Activated CD4-positive, alpha-beta memory T cell treated with anti-CD3 and anti-CD28 coated beads for 36 hours (primary cell): ENCODE measurements around the gene TNFAIP8L1. TPM values are rescaled to one million over a fixed set of nuclear protein-coding genes. Genes with fewer than 3 reads are reported as not detected.

ENCODE experiments used
- CTCF ChIA-PET: fragments of 350-600 bp; sonication (Branson Sonifier 250); formaldehyde crosslinking; loops from one replicate; lab custom pipeline; 2021; ENCODE audit warnings: antibody characterized with exemption, inconsistent platforms; lab: Charles Lee
- POLR2A ChIA-PET: fragments of 350-600 bp; sonication (Branson Sonifier 250); formaldehyde crosslinking; loops from one replicate; lab custom pipeline; 2021; ENCODE audit warnings: antibody characterized with exemption; lab: Charles Lee
- DNase-seq: peaks from one replicate; pipeline ENCODE4 v3.0.0-alpha.2; 2020
- H3K27ac Mint-ChIP-seq: one replicate; pipeline ENCODE4 v1.8.0; 2021; ENCODE audit warnings: mixed read lengths
- H3K27me3 Mint-ChIP-seq: one replicate; pipeline ENCODE4 v1.8.0; 2021; ENCODE audit warnings: mixed read lengths
- H3K36me3 Mint-ChIP-seq: one replicate; pipeline ENCODE4 v1.8.0; 2021; ENCODE audit warnings: mixed read lengths
- H3K4me1 Mint-ChIP-seq: one replicate; pipeline ENCODE4 v1.8.0; 2021; ENCODE audit warnings: low read depth, mixed read lengths
- H3K4me3 Mint-ChIP-seq: one replicate; pipeline ENCODE4 v1.8.0; 2021; ENCODE audit warnings: mild to moderate bottlenecking, mixed read lengths
- H3K9me3 Mint-ChIP-seq: one replicate; pipeline ENCODE4 v1.8.0; 2021; ENCODE audit warnings: mixed read lengths
- intact Hi-C: fragments of 100-400 bp; cut with micrococcal nuclease; formaldehyde crosslinking; loops from one replicate; pipeline ENCODE4 v1.15.1; 2023
- total RNA-seq, 2 experiments: library from RNA; stranded (reverse); gene quantifications; one replicate each; pipeline ENCODE4 v1.2.3, GENCODE V29; 2021

Gene TNFAIP8L1
- total RNA-seq, 2 experiments from 2014 or later: 17.2 to 17.4 TPM

DNA sequence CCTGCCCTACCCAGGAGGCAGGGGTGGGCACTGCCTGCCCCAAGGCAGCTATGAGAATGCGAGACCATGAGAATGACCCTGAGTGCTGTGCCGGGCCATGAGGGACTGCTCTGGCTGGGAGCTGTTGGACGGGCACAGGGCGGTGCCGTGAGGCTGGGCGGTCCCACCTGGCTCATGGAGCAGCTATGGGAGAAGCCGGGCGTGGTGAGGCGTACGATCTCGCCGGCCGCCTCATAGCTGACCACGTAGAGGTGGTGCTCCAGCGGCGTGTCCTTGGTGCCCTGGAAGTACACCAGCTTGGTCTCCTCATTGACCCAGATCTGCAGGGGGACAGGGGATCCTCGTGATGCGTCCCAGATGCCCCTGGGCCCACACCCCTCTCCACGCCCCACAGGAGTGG is 50.1 kb downstream of the TNFAIP8L1 start:
- H3K4me1 Mint-ChIP-seq: no peaks in the 10 kb centered on the region
- H3K36me3 Mint-ChIP-seq: peaks cover 24% of the 10 kb centered on the region
- no peak overlapping the region for H3K27ac Mint-ChIP-seq
- intact Hi-C loops: no loop called here
- H3K27me3 Mint-ChIP-seq: no peaks in the 10 kb centered on the region
- no peak overlapping the region for H3K4me3 Mint-ChIP-seq
- H3K9me3 Mint-ChIP-seq: no peaks in the 10 kb centered on the region
- ChIA-PET CTCF (interaction anchor here (0.7 to 1.0 kb wide), 2 partner anchors 102 to 164 kb away, joined by 3 read pairs; partner anchors contain the start of gene FEM1A), POLR2A (no interaction called here)
- no peak for DNase-seq

DNA sequence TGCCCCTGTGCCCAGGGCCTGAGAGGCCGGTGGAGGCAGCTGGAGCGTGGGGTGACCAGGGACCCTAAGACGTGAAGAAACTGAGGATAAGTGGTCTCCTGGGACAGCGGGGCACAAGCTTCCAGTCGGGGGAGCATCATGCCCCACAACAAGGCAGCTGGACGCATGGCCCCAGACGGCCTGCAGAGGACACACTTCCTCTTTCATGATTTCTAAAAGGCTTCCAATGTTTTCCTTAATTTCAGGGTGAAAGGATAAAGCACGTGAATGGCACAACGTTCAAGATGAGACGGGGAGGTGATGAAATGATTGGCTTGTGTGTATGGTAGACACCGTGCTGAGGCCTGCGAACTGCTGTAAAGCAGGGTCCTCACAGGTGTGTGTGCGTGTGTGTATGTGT is 51.0 kb downstream of the TNFAIP8L1 start:
- POLR2A ChIA-PET: no interaction called here
- Mint-ChIP-seq H3K36me3 (peaks cover 28% of the 10 kb centered on the region), H3K9me3 (no peaks in the 10 kb centered on the region), H3K27me3 (no peaks in the 10 kb centered on the region), H3K27ac (no peak overlapping the region), H3K4me1 (no peaks in the 10 kb centered on the region), H3K4me3 (no peak overlapping the region)
- DNase-seq: no peak
- CTCF ChIA-PET: no interaction called here
- intact Hi-C loops: no loop called here

DNA sequence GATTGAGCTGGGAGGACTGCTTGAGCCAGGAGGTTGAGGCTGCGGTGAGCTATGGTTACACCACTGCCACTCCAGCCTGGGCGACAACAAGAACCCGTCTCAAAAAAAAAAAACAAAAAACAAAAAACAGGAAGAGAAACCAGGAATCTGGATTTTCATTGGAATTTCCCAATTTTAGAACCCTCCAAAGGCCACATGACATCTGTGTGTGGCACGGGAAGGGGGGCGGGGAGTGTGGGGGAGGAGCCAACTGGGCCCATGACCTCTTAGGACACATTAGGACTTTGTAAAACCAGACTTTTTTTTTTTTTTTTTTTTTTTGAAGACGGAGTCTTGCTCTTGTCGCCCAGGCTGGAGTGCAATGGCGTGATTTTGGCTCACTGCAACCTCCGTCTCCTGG is 52.1 kb downstream of the TNFAIP8L1 start:
- Mint-ChIP-seq H3K27ac (no peak overlapping the region), H3K27me3 (no peaks in the 10 kb centered on the region), H3K4me3 (no peak overlapping the region), H3K9me3 (no peaks in the 10 kb centered on the region), H3K4me1 (no peaks in the 10 kb centered on the region), H3K36me3 (peaks cover 33% of the 10 kb centered on the region)
- intact Hi-C loops: no loop called here
- DNase-seq: no peak
- ChIA-PET POLR2A (no interaction called here), CTCF (interaction anchor here (0.6 kb wide), 1 partner anchor 66 kb away, joined by 3 read pairs; no protein-coding TSS in a partner anchor)

DNA sequence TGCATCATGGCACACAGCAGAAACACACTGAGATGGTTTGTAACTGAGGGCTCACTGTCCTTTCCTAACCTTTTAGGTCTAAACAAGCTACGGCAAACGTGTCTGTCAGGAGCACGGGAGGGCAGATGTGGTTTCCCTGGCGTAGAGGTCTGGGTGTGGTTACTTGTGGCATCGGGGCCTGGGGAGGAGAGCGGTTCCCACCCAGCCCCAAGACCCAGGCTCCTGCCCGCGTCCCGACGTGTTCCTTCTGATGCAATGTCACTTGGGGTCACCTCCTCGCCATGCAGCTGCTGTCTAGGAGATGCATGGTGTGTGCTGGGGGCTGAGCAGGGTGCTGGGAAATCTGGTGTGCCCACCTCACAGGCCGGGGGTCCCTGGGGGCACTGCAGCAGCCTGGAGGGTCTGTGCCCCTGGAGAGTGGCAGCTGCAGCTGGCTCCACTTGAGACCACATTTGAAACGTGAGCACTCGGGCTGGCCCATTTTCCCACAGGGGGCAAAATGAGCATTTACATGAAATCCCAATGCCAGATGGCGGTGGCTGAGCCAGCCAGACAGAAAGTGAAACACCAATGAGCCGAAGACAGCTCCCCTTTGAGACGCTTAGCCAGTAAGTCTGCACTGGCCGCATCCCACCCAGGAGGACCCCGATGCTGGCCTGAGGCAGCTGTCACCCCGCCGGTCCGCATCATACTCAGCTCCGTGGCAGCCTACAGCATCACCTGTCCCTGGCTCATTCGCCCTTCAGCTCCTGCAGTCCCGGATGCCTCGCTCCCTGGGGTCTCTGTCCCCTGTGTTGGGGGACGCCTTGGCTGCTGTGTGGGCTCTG is 53.1 kb downstream of the TNFAIP8L1 start:
- no peak for DNase-seq
- H3K36me3 Mint-ChIP-seq: peaks cover 29% of the 10 kb centered on the region
- CTCF ChIA-PET: no interaction called here
- H3K4me3 Mint-ChIP-seq: no peak overlapping the region
- H3K27me3 Mint-ChIP-seq: no peaks in the 10 kb centered on the region
- no peaks in the 10 kb centered on the region for H3K4me1 Mint-ChIP-seq
- POLR2A ChIA-PET: no interaction called here
- intact Hi-C loops: no loop called here
- no peak overlapping the region for H3K27ac Mint-ChIP-seq
- H3K9me3 Mint-ChIP-seq: no peaks in the 10 kb centered on the region

DNA sequence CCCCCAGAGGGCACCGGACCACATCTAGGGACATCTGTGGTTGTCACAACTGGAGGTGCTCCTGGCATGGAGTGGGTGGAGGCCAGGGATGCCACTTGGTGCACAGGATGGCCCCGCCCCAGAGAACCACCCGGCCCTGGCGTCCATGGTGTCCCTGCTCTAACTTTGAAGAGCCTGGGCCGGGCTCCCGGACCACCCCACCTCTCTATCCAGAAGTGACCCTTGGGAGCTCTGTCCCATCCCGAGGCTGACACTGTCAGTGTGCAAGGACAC is 53.7 kb downstream of the TNFAIP8L1 start:
- H3K4me3 Mint-ChIP-seq: no peak overlapping the region
- no peaks in the 10 kb centered on the region for H3K4me1 Mint-ChIP-seq
- H3K27me3 Mint-ChIP-seq: no peaks in the 10 kb centered on the region
- no peaks in the 10 kb centered on the region for H3K9me3 Mint-ChIP-seq
- ChIA-PET POLR2A (no interaction called here), CTCF (no interaction called here)
- H3K36me3 Mint-ChIP-seq: peaks cover 31% of the 10 kb centered on the region
- intact Hi-C loops: no loop called here
- H3K27ac Mint-ChIP-seq: no peak overlapping the region
- no peak for DNase-seq

DNA sequence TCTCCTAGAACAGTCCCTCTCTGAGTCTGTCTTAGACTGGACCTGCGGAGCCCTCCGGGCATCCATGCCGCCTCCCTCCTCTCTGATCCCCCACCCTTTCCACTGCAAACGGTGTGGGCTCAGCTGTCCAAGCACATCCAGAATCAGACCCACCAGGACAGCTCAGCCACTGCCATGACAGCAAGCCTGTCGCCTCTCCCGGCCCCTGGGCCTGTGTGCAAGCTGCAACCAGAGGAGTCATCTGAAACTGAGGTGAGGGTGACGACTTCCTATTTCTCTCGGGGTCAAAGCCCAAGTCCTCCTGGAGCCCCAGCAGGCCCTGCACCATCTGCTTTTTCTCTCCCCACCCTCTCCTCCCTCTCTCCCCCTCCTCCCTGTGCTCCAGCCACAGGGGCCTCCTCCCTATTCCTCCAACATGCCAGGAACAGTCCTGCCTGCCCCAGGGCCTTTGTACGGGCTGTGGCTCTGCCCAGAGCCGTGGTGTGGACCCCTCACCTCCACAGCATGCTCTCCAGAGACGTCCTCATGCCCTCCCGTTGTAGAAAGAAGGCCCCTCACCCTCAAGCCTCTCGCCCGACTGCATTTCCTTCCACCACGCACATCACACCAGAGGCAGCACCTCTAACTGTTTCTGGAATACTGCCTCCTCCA is 54.3 kb downstream of the TNFAIP8L1 start:
- Mint-ChIP-seq H3K27me3 (no peaks in the 10 kb centered on the region), H3K4me3 (no peak overlapping the region), H3K9me3 (no peaks in the 10 kb centered on the region), H3K27ac (no peak overlapping the region), H3K4me1 (no peaks in the 10 kb centered on the region), H3K36me3 (peaks cover 31% of the 10 kb centered on the region)
- DNase-seq: no peak
- intact Hi-C loops: no loop called here
- POLR2A ChIA-PET: no interaction called here
- CTCF ChIA-PET: no interaction called here

DNA sequence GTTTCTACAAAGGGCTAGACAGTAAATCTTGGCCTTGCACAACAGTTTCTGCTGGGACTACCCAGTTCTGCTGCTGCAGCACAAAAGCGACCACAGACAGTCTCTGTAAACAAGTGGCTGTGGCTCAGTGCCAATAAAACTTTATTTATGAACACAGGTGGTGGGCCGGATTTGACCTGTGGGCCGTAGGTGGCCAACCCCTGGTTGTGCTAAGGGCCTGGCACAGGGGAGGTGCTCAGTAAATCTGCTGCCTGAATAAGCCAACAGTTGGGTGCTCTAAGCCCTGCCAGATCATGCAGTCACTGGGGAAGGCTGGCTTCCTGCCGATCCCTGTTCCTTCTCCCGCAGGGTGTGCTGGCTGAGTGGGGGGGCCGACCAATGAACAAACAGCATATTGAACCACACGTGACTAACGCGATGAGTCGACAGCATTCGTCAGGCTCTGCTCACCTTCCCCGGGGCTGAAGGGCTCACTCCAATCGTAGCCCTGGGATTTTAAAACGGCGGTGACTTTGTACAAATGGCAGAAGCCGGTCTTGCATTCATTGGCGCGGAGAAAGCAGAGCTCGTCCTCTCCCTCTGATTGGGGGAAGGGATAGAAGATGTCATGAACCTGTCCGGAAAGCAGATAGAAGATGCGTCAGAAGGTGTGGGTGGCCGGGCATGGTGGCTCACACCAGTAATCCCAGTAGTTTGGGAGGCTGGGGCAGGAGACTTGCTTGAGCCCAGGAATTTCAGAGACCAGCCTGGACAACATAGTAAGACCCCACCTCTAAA is 55.1 kb downstream of the TNFAIP8L1 start:
- Mint-ChIP-seq H3K27me3 (no peaks in the 10 kb centered on the region), H3K36me3 (peaks cover 33% of the 10 kb centered on the region), H3K4me3 (no peak overlapping the region), H3K27ac (no peak overlapping the region), H3K4me1 (no peaks in the 10 kb centered on the region), H3K9me3 (no peaks in the 10 kb centered on the region)
- ChIA-PET POLR2A (no interaction called here), CTCF (no interaction called here)
- no peak for DNase-seq
- intact Hi-C loops: no loop called here

DNA sequence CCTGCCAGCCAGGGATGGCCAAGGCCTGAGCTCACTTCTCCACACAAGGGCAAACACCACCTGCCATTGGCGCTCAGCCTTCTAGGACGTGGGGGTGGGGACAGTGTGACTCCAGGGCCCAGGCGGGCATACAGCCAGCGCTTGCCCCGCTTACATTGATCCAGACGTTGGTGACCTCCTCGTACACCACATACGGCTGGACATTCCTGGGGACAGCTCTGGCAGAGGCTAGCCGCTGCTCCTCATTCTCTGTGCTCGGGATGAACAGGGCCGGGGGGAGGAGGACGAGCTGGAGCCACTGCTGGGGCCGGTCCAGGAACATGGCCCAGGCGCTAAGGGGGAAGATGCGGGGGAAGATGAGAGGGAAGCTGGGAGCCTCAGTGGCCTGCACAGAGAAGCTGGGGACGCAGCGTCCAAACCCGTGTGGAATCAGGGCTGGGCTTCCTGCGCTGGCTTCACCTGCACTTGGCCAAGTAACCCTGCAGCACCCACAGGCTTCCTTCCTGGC is 56.0 kb downstream of the TNFAIP8L1 start:
- Mint-ChIP-seq H3K27ac (no peak overlapping the region), H3K27me3 (no peaks in the 10 kb centered on the region), H3K4me3 (no peak overlapping the region), H3K36me3 (peaks cover 32% of the 10 kb centered on the region), H3K4me1 (no peaks in the 10 kb centered on the region), H3K9me3 (no peaks in the 10 kb centered on the region)
- no peak for DNase-seq
- intact Hi-C loops: no loop called here
- CTCF ChIA-PET: no interaction called here
- POLR2A ChIA-PET: no interaction called here

DNA sequence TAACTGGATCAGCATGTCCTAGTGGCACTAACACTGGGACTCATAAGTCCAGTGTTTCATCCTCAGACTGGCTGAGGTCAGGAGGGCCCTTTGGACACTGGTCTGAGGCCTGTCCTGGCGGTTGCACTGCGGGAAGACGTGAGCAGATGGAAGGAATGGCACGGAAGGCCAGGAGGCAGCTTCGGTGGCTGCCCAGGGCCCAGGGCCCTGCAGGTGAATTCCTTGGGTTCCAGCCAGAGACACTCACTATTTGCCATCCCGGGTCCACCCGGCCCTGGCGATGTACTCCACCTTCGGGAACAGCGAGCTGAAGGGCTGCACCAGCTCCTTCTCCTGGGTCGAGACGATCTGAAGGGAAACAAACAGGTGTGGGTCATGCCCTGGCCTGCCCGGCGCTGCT is 58.0 kb downstream of the TNFAIP8L1 start:
- CTCF ChIA-PET: no interaction called here
- no peaks in the 10 kb centered on the region for H3K4me1 Mint-ChIP-seq
- H3K9me3 Mint-ChIP-seq: no peaks in the 10 kb centered on the region
- POLR2A ChIA-PET: no interaction called here
- no peak overlapping the region for H3K27ac Mint-ChIP-seq
- H3K4me3 Mint-ChIP-seq: no peak overlapping the region
- H3K36me3 Mint-ChIP-seq: peaks cover 29% of the 10 kb centered on the region
- intact Hi-C loops: no loop called here
- no peaks in the 10 kb centered on the region for H3K27me3 Mint-ChIP-seq
- DNase-seq: no peak

DNA sequence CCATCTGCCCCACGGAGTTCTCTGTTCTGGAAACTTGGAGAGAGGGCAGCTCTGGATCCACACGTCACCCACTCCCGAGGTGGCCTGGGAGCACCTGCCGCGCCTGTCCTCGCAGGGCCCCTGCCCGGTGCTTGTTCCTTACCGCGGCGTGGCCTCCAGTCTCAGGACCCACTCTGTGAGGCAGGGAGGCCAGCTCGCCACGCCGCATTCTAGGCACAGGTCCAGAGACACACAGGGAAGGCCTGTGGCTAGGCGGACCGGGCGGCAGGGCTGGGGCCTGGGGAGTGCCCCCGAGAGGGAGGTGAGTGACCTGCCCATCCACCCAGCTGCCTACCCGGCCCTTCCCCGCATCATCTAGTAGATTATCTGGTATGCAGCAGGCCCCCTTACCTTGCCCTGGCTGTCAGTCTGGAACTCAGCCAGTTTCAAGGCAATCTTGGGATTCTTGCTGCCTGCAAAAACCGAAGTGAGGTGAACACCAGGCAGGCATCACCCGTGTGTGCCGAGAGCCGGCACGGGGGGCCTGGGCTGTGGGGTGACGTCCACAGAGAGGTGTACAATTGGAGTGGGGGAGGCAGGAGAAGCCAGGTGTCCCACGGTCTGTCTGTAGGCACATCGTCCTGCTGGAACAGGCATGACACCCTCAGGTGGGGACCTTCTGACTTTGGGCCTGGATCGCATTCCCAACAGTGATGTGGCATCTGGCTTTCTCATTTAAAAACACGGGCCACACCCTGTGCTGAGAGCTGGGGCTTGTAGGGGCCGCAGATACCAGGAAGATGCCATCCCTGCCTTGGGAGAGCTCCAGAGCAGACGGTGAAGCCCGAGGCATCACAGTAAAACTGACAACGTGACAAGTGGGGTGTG is 60.7 kb downstream of the TNFAIP8L1 start:
- Mint-ChIP-seq H3K4me3 (no peak overlapping the region), H3K9me3 (no peaks in the 10 kb centered on the region), H3K27ac (no peak overlapping the region), H3K36me3 (peaks cover 23% of the 10 kb centered on the region), H3K27me3 (no peaks in the 10 kb centered on the region), H3K4me1 (no peaks in the 10 kb centered on the region)
- POLR2A ChIA-PET: no interaction called here
- DNase-seq: no peak
- CTCF ChIA-PET: interaction anchor here (1.0 kb wide), 1 partner anchor 23 kb away, joined by 3 read pairs; no protein-coding TSS in a partner anchor
- intact Hi-C loops: no loop called here

DNA sequence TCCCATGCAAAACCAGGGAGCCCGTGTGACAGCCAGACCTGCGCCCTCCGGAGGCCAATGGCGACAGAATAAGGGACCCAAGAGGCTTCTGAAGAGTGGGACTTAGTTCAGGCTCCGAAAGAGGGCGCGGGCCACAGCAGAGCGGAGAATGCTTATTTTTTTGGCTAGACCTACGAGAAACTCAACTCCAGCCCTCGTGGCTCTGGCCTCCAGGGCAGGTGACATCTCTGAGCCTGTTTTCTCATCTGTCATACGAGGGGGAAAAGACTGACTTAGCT is 61.3 kb downstream of the TNFAIP8L1 start:
- CTCF ChIA-PET: interaction anchor here (1.0 kb wide), 1 partner anchor 24 kb away, joined by 3 read pairs; no protein-coding TSS in a partner anchor
- Mint-ChIP-seq H3K27me3 (no peaks in the 10 kb centered on the region), H3K36me3 (peaks cover 19% of the 10 kb centered on the region), H3K4me1 (no peaks in the 10 kb centered on the region), H3K4me3 (no peak overlapping the region), H3K9me3 (no peaks in the 10 kb centered on the region), H3K27ac (no peak overlapping the region)
- POLR2A ChIA-PET: no interaction called here
- DNase-seq: no peak
- intact Hi-C loops: no loop called here

DNA sequence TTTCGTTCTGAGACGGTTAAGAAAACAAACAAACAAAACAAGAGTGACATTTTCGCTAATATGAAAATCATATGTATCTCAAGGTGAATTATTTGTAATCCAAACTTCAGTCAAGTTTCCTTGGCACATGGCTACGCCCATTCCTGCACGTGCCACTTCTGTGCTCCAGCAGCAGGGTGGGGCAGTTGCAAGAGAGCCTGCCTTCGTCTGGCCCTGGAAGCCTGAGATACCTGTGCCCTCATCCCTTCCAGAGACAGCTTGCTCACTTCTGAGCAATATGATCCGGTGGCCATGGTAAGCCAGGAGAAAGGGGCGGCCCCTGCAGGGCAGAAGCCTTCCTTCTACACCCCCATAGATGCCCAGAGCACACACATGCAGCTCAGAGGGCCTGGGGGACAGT is 62.2 kb downstream of the TNFAIP8L1 start:
- Mint-ChIP-seq H3K27ac (no peak overlapping the region), H3K9me3 (no peaks in the 10 kb centered on the region), H3K27me3 (no peaks in the 10 kb centered on the region), H3K4me1 (no peaks in the 10 kb centered on the region), H3K36me3 (peaks cover 17% of the 10 kb centered on the region), H3K4me3 (no peak overlapping the region)
- DNase-seq: no peak
- POLR2A ChIA-PET: no interaction called here
- CTCF ChIA-PET: no interaction called here
- intact Hi-C loops: no loop called here
